Measurements from ENCODE around the gene IRGC. TPM values are rescaled to one million over a fixed set of nuclear protein-coding genes. Genes with fewer than 3 reads are reported as not detected.

Gene IRGC
- total and polyA plus RNA-seq, 2 experiments from 2014 or later = not detected

DNA sequence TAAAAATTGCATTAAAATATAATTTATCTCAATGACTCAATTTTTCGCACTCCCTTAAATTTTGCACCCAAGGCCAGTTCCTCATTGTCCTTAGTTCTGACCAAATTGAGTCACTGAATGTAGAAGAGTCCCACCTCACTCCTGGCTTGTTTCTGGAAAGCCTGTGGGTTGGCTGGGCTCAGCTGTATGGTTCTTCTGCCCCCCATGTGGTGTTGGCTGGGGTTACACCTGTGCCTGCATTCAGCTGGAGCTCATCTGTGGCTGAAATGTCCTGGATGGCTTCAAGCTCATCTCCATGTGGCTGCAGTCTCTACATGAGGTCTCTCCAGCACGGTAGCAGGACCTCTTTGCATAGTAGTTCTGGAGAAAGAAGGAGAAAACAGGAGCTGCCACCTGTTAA, 7.2 kb upstream of the IRGC start:
- Histone ChIP-seq H3K27ac (no peak overlapping the region), H3K4me1 (ENCODE audit: low read depth) (no peaks in the 10 kb centered on the region), H3K9me3 (ENCODE audit: low read depth) (no peaks in the 10 kb centered on the region), H3K4me3 (no peak overlapping the region), H3K27me3 (no peaks in the 10 kb centered on the region), H3K36me3 (no peaks in the 10 kb centered on the region)
- DNase-seq (ENCODE audit: low read depth in 1 of 2, low spot score in 1 of 2) = no peak
- TF ChIP-seq, protein P1, sequence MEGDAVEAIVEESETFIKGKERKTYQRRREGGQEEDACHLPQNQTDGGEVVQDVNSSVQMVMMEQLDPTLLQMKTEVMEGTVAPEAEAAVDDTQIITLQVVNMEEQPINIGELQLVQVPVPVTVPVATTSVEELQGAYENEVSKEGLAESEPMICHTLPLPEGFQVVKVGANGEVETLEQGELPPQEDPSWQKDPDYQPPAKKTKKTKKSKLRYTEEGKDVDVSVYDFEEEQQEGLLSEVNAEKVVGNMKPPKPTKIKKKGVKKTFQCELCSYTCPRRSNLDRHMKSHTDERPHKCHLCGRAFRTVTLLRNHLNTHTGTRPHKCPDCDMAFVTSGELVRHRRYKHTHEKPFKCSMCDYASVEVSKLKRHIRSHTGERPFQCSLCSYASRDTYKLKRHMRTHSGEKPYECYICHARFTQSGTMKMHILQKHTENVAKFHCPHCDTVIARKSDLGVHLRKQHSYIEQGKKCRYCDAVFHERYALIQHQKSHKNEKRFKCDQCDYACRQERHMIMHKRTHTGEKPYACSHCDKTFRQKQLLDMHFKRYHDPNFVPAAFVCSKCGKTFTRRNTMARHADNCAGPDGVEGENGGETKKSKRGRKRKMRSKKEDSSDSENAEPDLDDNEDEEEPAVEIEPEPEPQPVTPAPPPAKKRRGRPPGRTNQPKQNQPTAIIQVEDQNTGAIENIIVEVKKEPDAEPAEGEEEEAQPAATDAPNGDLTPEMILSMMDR (IDR thresholded peaks at IDR 0.05; ENCODE audit: low read depth, low read length) = no peak

DNA sequence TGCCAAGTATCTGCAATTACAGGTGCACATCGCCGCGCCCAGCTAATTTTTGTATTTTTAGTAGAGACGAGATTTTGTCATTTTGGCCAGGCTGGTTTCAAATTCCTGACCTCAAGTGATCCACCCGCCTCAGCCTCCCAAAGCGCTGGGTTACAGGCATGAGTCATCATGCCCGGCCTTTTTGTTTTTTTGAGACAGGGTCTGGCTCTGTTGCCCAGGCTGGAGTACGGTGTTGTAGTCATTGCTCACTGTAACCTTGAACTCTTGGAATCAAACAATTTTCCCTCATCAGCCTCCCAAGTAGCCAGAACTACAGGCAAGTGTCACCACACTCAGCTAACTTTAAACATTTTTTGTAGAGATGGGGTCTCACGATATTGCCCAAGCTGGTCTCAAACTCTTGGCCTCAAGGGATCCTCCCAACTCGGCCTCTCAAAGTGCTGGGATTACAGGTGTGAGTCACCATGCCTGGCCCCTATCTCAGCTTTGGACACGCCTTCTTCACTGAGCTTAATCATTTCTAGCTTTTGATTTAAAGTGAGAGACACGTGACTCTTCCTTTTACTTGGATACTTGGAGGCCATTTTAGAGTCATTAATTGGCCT, 4.0 kb upstream of the IRGC start:
- DNase-seq (ENCODE audit: low read depth in 1 of 2, low spot score in 1 of 2) = no peak
- Histone ChIP-seq H3K9me3 (ENCODE audit: low read depth) (no peaks in the 10 kb centered on the region), H3K36me3 (no peaks in the 10 kb centered on the region), H3K27ac (no peak overlapping the region), H3K4me1 (ENCODE audit: low read depth) (no peaks in the 10 kb centered on the region), H3K4me3 (no peak overlapping the region), H3K27me3 (no peaks in the 10 kb centered on the region)
- TF ChIP-seq, protein P1 (IDR thresholded peaks at IDR 0.05; ENCODE audit: low read depth, low read length) = no peak

DNA sequence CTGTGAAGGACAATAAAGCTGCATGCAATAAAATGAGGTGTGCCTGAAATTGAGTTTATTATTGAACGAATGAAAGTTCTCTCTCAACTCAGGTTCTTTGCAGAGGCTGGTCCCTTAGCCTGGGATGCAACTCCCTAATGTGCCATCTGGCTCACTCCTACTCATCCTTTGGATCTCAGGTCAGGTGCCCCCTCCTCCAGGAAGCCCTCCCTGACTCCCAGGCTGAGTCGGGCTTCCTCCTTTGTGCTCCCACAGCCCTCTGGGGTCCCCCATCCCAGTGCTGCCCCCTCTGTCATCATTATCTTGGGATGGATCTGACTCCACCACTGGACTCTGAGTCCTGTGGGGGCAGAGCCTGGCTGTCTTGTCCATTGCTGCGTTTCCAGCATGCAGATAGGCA, 2.7 kb upstream of the IRGC start:
- no peaks in the 10 kb centered on the region for H3K36me3 ChIP-seq
- no peak overlapping the region for H3K4me3 ChIP-seq

DNA sequence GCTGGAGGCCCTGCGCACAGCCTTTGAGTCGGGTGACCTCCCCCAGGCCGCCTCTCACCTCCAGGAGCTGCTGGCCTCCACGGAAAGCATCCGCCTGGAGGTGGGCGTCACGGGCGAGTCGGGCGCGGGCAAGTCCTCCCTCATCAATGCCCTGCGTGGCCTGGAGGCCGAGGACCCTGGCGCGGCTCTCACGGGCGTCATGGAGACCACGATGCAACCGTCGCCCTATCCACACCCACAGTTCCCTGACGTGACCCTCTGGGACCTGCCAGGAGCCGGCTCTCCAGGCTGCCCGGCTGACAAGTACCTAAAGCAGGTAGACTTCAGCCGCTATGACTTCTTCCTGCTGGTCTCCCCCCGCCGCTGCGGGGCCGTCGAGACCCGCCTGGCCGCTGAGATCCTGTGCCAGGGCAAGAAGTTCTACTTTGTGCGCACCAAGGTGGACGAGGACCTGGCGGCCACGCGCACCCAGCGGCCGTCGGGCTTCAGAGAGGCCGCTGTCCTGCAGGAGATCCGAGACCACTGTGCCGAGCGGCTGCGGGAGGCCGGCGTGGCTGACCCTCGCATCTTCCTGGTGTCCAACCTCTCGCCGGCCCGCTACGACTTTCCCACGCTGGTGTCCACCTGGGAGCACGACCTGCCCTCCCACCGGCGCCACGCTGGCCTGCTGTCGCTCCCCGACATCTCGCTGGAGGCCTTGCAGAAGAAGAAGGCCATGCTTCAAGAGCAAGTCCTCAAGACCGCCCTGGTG, 2.9 kb downstream of the IRGC start:
- DNase-seq (ENCODE audit: low read depth in 1 of 2, low spot score in 1 of 2) = no peak
- Histone ChIP-seq H3K9me3 (ENCODE audit: low read depth) (no peaks in the 10 kb centered on the region), H3K27ac (no peak overlapping the region), H3K36me3 (no peaks in the 10 kb centered on the region), H3K4me3 (no peak overlapping the region), H3K4me1 (ENCODE audit: low read depth) (no peaks in the 10 kb centered on the region), H3K27me3 (no peaks in the 10 kb centered on the region)
- TF ChIP-seq, protein P1 (IDR thresholded peaks at IDR 0.05; ENCODE audit: low read depth, low read length) = no peak

More for the DNA sequence above, 2.7 kb upstream of the IRGC start:
- TF ChIP-seq, protein P1 (IDR thresholded peaks at IDR 0.05; ENCODE audit: low read depth, low read length) = no peak
- Histone ChIP-seq H3K27me3 (no peaks in the 10 kb centered on the region), H3K9me3 (ENCODE audit: low read depth) (no peaks in the 10 kb centered on the region), H3K27ac (no peak overlapping the region), H3K4me1 (ENCODE audit: low read depth) (no peaks in the 10 kb centered on the region)
- no peak for DNase-seq (ENCODE audit: low read depth in 1 of 2, low spot score in 1 of 2)

DNA sequence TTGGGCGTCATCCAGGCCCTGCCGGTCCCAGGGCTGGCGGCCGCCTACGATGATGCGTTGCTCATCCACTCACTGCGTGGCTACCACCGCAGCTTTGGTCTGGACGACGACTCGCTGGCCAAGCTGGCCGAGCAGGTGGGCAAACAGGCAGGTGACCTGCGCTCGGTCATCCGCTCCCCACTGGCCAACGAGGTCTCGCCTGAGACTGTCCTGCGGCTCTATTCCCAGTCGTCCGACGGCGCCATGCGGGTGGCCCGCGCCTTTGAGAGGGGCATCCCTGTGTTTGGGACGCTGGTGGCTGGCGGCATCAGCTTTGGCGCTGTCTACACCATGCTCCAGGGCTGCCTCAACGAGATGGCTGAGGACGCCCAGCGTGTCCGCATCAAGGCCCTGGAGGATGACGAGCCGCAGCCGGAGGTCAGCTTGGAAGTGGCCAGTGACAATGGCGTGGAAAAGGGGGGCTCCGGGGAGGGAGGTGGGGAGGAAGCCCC, 3.5 kb downstream of the IRGC start:
- no peak overlapping the region for H3K27ac ChIP-seq
- H3K36me3 ChIP-seq = no peaks in the 10 kb centered on the region
- DNase-seq (ENCODE audit: low read depth in 1 of 2, low spot score in 1 of 2) = no peak
- no peaks in the 10 kb centered on the region for H3K4me1 ChIP-seq (ENCODE audit: low read depth)
- H3K9me3 ChIP-seq (ENCODE audit: low read depth) = no peaks in the 10 kb centered on the region
- TF ChIP-seq, protein P1 (IDR thresholded peaks at IDR 0.05; ENCODE audit: low read depth, low read length) = no peak
- H3K27me3 ChIP-seq = no peaks in the 10 kb centered on the region
- H3K4me3 ChIP-seq = no peak overlapping the region

All from cardiac muscle cell (in vitro differentiated cells and primary cell).